HG02943 (cell line): ENCODE results near the gene GEMIN7.
A peak's percentile ranks its signal among the peaks of the same experiment; 100 is the strongest.

Experiments
- ATAC-seq: cut with Tn5 transposase; IDR thresholded peaks from one replicate; pipeline ENCODE4 v1.9.1; 2021; ENCODE audit warnings: mild to moderate bottlenecking, low read depth, moderate library complexity; ENCODE audit not compliant: unreplicated experiment

GEMIN7 gene

GRCh38 chr19:45082170-45082569 is 3.1 kb downstream of the GEMIN7 start:
- no peak for ATAC-seq

DNA sequence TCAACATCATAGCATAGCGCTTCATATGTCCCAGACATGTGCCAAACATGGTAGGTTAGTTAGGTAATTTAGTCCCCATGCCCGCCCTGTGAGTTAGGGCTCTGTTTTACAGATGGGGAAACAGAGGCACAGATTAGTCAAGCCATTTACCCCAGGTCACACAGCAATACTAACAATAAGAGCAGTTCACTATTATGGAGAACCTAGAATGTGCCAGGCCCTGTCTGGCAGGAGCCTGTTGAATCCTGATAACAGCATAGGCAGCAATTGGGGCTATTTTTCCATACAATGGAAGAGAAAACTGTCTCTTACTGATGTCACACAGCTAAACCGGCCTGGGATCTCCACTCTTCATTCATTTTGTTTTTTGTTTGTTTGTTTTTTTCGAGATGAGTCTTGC is 7.4 kb downstream of the GEMIN7 start:
- no peak for ATAC-seq

GRCh38 chr19:45087531-45087930 is 8.5 kb downstream of the GEMIN7 start:
- no peak for ATAC-seq

DNA sequence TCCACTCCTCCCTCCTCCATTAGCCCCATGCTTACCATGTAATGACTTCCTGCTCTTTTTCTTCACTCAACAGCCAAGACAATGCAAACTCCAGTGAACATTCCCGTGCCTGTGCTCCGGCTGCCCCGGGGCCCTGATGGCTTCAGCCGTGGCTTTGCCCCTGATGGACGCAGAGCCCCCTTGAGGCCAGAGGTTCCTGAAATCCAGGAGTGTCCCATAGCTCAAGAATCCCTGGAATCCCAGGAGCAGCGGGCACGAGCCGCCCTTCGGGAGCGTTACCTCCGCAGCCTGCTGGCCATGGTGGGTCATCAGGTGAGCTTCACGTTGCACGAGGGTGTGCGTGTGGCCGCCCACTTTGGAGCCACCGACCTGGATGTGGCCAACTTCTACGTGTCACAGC is 11.0 kb downstream of the GEMIN7 start:
- no peak for ATAC-seq

DNA sequence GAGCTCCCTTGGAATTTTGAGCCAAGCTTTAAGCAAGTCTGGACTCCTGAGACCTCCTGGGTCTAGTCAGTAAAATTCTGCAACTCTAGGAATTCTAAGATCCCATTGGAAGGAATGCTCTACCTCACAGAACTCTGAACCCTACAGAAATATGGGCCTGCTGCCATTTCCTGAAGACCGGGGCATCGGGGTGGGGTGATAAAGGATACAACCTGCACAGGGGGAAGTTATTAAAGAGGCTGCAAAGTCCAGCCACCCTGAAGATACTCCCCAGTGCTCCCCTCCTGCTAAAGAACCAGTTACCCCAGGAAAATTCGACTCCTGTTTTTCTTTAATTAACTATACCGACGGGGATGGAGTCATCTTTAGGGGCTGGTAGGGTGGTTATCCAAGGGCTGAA is 11.5 kb downstream of the GEMIN7 start:
- ATAC-seq: no peak

GRCh38 chr19:45091031-45091923 is 12.2 kb downstream of the GEMIN7 start:
- ATAC-seq: peak; percentile 61

DNA sequence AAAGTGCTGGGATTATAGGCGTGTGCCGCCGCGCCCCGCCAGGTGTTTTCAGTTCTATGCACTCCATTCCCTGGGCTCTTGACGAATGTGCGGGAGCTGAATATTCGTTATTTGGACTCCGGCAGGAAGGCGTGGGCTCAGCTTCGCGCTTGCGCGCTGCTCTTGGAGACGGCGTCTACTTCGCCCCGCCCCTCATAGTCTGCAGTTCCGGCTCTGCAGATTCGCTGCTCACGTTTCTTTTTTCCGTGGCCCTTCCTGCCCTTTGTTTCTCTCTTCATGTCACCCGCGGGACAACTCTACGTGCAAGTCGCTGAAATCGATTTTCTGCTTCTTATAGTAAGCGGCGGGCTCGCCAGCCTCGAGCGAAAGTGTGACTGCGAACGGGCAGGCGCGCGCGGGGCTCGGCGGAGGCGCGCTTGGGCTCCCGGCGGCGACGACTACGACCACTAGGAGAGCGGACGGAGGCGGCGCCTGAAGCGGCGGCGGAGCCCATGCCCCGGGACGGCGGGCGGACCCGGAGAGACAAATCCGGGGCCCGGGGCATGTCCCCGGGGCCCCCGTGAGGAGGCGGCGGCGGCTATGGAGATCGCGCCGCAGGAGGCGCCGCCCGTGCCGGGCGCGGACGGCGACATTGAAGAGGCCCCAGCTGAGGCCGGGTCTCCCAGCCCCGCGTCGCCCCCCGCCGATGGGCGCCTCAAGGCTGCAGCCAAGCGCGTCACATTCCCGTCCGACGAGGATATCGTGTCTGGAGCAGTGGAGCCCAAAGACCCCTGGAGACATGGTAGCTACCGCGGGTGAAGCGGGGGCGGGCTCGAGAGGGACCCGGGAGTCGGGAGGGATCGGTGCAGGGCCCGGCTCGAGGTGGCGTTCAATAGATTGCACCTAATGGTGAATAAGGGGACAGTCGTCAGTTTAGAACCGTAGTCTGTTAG is 14.0 kb downstream of the GEMIN7 start, which contains the start of gene PPP1R37:
Gene PPP1R37, plus strand, starts transcription at position 433 of the 932 bp plus-strand sequence. Its CDS starts 147 bp downstream, at position 580.
- ATAC-seq: peak; percentile 54

- no peak for ATAC-seq
Observed at GRCh38 chr19:45094137-45094536, 15.1 kb downstream of the GEMIN7 start.

GRCh38 chr19:45094707-45095106 is 15.6 kb downstream of the GEMIN7 start:
- no peak for ATAC-seq

GRCh38 chr19:45095496-45096413 is 16.7 kb downstream of the GEMIN7 start:
- ATAC-seq: no peak

DNA sequence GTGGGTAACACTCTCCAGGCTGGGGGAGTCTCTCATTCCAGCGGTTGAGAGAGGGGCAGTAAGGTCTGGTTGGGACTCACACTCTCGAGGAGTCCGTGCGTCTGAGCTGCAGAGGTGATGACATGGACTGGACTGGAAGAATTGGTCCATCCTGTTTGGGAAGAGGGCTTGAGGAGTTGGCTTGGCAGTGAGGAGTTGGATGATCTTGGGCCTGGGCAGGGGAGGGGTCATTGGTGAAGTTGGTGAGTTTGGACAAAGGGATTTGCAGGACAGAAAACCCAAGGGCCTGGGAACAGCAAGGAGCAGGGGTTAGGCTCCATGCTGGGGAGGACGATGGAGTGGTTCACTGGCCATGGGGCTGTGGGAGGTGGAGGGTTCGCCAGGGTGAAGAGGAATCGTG is 17.6 kb downstream of the GEMIN7 start:
- no peak for ATAC-seq

DNA sequence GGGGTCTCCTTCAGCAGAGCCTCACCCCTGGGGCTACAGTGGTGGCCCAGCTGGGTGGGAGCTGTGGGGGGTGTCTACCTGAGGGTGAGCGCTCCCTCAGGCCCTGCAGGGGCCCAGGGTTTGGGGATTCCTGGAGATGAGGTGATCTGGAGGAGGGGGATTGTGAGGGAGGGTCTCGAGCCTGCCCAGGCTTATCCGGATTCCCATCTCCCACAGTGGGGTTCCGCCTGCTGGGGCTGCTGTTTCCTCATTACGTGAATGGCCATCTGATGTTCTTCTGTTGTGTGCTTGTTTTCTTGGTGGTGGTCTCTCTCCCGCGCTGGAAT is 18.4 kb downstream of the GEMIN7 start:
- no peak for ATAC-seq

- ATAC-seq: no peak
Observed at GRCh38 chr19:45097776-45098520, 18.9 kb downstream of the GEMIN7 start.

DNA sequence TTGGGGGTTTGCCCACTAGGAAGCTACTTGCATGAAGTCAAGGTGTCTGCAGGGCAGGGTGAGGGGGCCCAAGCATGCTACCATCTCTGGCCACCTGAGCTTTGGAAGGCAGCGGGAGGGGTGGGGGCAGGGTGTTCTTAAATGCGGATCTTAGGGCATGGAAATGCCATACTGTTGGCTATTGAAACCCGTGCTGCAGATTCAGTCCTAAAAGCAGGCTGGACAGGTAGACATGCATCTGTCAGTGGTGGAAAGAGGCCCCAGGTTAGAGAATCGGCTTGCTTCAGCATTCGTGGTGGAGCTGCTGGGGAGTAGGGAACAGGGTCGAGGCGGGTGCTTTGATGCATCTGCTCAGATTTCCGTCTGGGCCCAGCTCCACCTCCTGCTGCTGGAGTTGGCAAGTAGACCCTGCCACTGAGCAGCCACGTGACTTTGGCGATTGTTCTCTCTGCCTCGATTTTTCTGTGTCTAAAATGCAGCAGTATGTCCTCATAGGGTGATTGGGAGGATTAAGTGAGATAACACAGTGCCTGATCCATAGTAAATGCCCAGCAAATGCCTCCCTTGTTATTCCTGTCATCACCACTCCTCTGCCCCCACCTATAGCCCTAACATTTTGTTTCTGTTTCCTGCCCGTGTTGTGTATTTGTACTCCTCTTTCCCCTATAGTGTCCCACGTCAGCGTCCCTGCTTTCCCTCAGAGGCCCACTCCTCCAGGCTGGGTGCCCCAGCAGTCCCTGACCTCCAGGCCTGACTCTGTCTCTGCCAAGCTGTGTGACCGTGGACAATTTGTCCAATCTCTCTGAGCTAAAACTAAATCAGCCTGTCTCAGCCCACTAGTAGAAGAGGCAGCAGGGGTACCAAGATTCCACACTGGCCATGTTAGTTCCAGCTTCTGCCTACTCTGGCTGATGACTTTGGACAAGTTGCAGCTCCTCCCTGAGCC is 19.7 kb downstream of the GEMIN7 start:
- ATAC-seq: no peak

DNA sequence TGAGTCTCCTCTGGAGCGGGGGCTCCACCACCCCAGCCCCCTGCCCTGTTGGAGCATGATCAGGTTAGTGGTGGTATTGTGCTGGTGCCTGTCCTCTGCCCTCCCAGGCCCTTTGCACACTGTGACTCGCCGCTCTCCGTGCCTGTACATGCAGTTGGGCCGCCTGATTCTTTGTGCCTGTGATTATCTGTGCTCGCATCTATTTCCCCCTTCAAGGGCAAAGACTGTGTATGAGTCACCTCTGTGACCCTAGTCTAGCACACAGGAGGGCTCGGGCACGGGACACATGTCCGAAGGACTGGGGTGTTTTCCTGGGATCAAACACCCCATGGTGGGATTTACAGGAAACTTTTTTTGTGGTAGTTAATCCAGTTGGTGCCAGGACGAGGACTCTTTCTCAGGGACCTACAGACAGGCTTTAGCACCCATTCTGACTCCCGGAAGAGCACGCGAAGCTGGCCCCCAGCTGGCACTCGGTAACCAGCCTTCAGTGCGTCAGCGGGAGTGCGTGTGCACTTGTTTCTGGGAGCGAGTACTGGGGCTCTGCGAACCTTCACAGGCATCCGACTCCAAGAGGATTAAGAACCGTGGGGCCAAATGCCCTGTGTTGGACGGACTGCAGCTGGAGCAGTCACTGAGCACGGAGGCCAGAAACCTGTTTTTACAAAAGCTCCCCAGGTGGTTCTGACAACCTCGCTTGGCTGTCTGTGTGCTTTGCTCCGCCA is 20.6 kb downstream of the GEMIN7 start:
- ATAC-seq: no peak

GRCh38 chr19:45100201-45100600 is 21.1 kb downstream of the GEMIN7 start:
- no peak for ATAC-seq

DNA sequence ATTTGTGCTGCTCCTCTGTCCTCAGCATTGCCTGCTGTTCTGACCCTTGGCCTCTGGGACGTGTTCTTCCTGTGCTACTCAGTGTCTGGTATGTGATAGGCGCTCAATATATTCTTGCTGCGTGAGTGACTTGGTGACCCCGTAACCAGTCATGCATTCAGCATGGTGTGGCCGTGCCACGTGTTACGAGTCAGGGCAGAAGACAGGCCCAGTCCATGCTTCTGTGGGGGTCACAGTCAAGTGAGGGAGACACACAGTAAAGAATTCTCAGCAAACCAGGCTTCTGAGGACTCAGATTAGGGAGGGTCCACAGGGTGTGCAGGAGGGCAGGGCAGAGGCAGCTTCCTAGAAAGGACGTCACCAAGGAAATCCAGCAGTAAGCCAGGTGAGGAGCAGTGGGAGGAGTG is 21.8 kb downstream of the GEMIN7 start:
- ATAC-seq: no peak

- ATAC-seq: no peak
Observed at GRCh38 chr19:45101806-45102205, 22.7 kb downstream of the GEMIN7 start.
